Mesodermal cell (in vitro differentiated cells): ENCODE measurements around the gene MINDY4.
"Not testable (repeated sequence)": the region's sequence is repeated elsewhere in the genome, so short reads cannot be mapped to it uniquely, and the experiment has no call there.

Experiments used
- H3K27ac ChIP-seq: 2 replicates; pipeline ENCODE4 v1.7.0; 2013; ENCODE audit warnings: mild to moderate bottlenecking, low read depth, low read length, moderate library complexity; ENCODE audit not compliant: severe bottlenecking
- H3K36me3 ChIP-seq: 2 replicates; pipeline ENCODE4 v1.7.1; 2013; ENCODE audit warnings: mild to moderate bottlenecking, low read length, moderate library complexity; ENCODE audit not compliant: control insufficient read depth, insufficient read depth
- H3K4me1 ChIP-seq: one replicate; pipeline ENCODE4 v1.7.1; 2013; ENCODE audit warnings: mild to moderate bottlenecking, low read length; ENCODE audit not compliant: insufficient read depth, control insufficient read depth, poor library complexity, severe bottlenecking
- H3K4me3 ChIP-seq: 2 replicates; pipeline ENCODE4 v1.7.0; 2013; ENCODE audit warnings: low read length, control low read depth, mild to moderate bottlenecking; ENCODE audit not compliant: insufficient read depth, poor library complexity, severe bottlenecking; ENCODE audit errors: extremely low read depth
- H3K9me3 ChIP-seq: 2 replicates; pipeline ENCODE4 v1.7.1; 2013; ENCODE audit warnings: mild to moderate bottlenecking, low read length, moderate library complexity; ENCODE audit not compliant: control insufficient read depth
- WGBS, 2 experiments: methylation state at CpG; one replicate each; pipeline ENCODE4 v1.1.5; 2013; ENCODE audit warnings: missing lambda C conversion rate in 2 of 2; ENCODE audit not compliant: insufficient coverage in 2 of 2; 5-methylcytosine and 5-hydroxymethylcytosine counted together

Gene MINDY4

GRCh38 chr7:30816645-30817370 is 45.6 kb downstream of the MINDY4 start:
- H3K27ac ChIP-seq = no peak overlapping the region
- no peaks in the 10 kb centered on the region for H3K9me3 ChIP-seq
- H3K36me3 ChIP-seq = no peaks in the 10 kb centered on the region
- no peaks in the 10 kb centered on the region for H3K4me1 ChIP-seq
- WGBS, 2 experiments = 92 to 97% methylated on average over 2 to 4 of the region's 6 CpGs
- H3K4me3 ChIP-seq = no peak overlapping the region

- 90 to 92% methylated on average over 5 to 7 of the region's 7 CpGs for WGBS, 2 experiments
- H3K27ac ChIP-seq = no peak overlapping the region
- H3K4me3 ChIP-seq = no peak overlapping the region
- no peaks in the 10 kb centered on the region for H3K4me1 ChIP-seq
- no peaks in the 10 kb centered on the region for H3K36me3 ChIP-seq
- no peaks in the 10 kb centered on the region for H3K9me3 ChIP-seq
Observed at GRCh38 chr7:30817371-30817767, 46.2 kb downstream of the MINDY4 start.

DNA sequence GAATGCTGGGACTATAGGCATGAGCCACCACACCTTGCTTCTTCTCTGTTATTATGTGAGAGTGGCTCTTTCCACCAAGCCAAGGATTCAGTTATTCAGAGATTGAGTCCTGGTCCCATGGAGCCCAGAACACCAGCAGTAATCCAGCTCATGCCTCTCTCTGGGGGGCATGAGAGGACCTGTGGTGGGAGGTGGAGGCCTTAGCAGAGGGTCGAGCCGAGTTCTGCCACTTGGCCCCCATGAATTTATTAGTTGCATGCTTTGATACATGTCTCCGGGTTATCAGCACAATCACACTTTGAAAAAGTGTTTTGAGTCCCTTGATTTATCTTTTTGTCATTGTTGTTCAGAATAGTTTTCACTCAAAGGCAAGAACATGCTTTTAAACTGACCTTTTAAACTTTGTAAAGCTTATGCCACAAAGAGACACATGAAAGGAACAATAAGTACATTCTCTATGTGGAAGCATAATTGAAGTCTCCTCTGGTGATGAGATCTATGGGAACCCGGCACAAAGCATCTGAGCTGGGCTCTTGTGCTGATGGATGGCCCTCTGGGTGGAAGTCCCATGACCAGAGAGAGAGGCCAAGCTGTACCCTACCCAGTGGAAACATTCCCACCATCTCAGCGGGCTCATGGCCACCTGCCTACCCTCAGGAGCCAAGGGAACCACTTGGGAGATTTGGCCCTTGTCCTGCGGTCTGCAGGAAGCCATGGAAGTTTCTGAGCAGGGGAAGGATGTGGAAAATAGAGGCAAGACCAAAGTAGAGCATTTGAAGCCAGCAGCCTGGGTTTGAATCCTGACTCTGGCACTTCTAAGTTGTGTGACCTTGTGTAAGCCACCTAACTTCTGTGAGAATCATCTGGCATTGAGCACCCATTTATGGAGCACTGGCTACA is 53.9 kb downstream of the MINDY4 start:
- Histone ChIP-seq H3K27ac (no peak overlapping the region), H3K4me1 (no peaks in the 10 kb centered on the region), H3K4me3 (no peak overlapping the region), H3K9me3 (no peaks in the 10 kb centered on the region), H3K36me3 (no peaks in the 10 kb centered on the region)
- 91 to 92% methylated on average over 5 to 6 of the region's 6 CpGs for WGBS, 2 experiments

DNA sequence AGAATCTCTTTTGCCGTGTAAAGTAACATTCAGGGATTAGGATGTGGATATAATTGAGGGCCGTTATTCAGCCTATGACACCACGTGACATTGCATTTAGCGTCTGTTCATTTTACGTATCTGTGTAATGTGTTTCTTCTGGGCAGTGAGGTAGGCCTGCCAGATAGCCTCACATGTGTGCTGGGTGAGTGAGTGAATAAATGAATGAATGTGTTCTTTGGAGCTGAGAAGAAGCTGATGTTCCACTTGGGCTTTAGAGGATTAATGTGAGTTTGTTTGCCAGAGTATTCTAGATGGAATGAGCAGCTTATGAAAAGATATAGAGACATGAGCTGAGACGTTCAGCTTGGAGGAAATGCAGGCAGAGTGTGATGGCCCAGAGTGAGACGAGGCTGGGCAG is 55.0 kb downstream of the MINDY4 start:
- H3K27ac ChIP-seq = no peak overlapping the region
- WGBS, 2 experiments = 92 to 93% methylated on average over 7 of the region's 7 CpGs
- no peaks in the 10 kb centered on the region for H3K36me3 ChIP-seq

DNA sequence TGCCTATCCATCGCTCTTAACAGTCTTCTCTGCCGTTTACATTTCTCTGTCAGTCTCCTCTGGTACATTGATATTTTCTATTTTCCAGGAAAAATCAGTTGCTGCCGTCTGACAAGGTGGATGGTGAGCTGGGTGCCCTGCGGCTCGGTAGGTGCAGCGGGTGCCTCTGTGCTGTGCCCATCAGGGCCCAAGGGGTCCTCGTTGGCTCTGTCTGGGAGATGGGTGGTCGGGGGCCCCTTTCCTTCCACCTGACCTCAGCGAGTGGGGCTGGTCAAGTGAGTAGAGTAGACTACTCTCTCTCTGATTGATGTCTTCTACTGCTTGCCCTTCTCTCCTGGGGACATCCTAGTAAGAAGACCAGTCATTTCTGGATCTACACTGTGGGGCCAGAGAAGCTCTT is 57.4 kb downstream of the MINDY4 start:
- 88 to 98% methylated on average over 4 to 6 of the region's 9 CpGs for WGBS, 2 experiments
- Histone ChIP-seq H3K27ac (no peak overlapping the region), H3K9me3 (peaks cover 12% of the 10 kb centered on the region), H3K4me1 (no peaks in the 10 kb centered on the region), H3K4me3 (no peak overlapping the region), H3K36me3 (no peaks in the 10 kb centered on the region)

More for the DNA sequence above, 55.0 kb downstream of the MINDY4 start:
- Histone ChIP-seq H3K4me3 (no peak overlapping the region), H3K9me3 (peaks cover 8% of the 10 kb centered on the region), H3K4me1 (no peaks in the 10 kb centered on the region)

- H3K4me1 ChIP-seq = no peaks in the 10 kb centered on the region
- 90 to 94% methylated on average over 2 of the region's 2 CpGs for WGBS, 2 experiments
- H3K27ac ChIP-seq = no peak overlapping the region
- H3K4me3 ChIP-seq = no peak overlapping the region
- H3K9me3 ChIP-seq = peaks cover 20% of the 10 kb centered on the region
- H3K36me3 ChIP-seq = no peaks in the 10 kb centered on the region
Observed at GRCh38 chr7:30829471-30829870, 58.3 kb downstream of the MINDY4 start.

DNA sequence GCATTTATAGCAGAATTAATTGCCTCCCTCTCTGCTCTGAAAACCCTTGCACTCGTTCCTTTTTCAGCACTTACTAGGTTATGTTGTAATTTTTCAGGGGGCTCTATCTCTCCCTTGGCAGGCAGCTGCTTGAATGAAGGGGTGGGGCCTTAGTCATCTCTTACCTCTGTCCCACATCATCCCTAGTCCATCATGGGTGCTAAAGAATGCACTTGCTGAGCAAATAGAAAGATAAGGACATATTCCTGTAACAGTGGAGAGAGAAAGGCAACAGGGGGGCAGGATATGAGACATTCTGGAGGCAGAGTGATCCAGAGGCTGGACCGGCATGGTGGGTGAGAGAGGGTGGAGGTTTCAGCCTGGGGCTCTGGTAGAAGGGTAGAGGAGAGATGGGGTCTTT is 60.0 kb downstream of the MINDY4 start:
- Histone ChIP-seq H3K4me1 (no peaks in the 10 kb centered on the region), H3K27ac (no peak overlapping the region), H3K4me3 (no peak overlapping the region), H3K36me3 (no peaks in the 10 kb centered on the region), H3K9me3 (peaks cover 24% of the 10 kb centered on the region)
- 82 to 100% methylated on average over 1 of the region's 2 CpGs for WGBS, 2 experiments

DNA sequence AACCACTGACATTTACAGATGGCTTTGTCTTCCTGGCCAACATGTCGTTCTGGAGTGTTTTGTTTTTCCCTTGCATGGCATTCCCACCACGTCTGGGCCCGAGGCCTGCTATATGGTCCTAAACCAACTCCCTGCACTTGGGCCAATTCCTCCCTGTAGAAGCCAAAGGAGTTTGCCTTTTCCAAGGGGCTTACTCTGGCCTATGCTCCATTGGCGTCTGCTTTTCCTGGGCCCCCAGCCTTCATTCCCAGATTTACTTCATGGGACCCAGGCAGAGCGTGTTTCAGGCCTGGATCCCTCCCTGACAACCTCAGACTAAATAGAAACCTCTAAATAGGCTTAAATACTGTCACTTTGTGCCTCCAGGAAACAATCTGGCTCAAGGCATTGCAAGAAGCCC is 60.7 kb downstream of the MINDY4 start:
- WGBS, 2 experiments = 98 to 100% methylated on average over 4 of the region's 5 CpGs
- no peaks in the 10 kb centered on the region for H3K36me3 ChIP-seq
- H3K4me3 ChIP-seq = no peak overlapping the region
- peaks cover 24% of the 10 kb centered on the region for H3K9me3 ChIP-seq
- H3K4me1 ChIP-seq = no peaks in the 10 kb centered on the region
- no peak overlapping the region for H3K27ac ChIP-seq

DNA sequence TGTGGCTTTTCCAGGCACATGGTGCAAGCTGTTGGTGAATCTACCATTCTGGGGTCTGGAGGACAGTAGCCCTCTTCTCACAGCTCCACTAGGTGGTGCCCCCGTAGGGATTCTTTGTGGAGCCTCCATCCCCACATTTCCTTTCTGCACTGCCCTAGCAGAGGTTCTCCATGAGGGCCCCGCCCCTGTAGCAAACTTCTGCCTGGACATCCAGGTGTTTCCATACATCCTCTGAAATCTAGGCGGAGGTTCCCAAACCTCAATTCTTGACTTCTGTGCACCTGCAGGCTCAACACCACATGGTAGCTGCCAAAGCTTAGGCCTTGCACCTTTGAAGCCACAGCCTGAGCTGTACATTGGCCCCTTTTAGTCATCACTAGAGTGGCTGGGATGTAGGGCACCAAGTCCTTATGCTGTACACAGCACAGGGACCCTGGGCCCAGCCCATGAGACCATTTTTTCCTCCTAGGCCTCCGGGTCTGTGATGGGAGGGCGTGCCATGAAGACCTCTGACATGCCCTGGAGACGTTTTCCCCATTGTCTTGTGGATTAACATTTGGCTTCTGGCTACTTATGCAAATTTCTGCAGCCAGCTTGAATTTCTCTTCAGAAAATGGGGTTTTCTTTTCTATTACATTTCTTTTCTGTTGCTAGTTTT is 62.9 kb downstream of the MINDY4 start:
- H3K9me3 ChIP-seq = peaks cover 24% of the 10 kb centered on the region
- not testable (repeated sequence) for H3K27ac ChIP-seq, H3K4me1 ChIP-seq, H3K4me3 ChIP-seq, H3K36me3 ChIP-seq
- WGBS, 2 experiments = 83 to 94% methylated on average over 5 of the region's 6 CpGs

DNA sequence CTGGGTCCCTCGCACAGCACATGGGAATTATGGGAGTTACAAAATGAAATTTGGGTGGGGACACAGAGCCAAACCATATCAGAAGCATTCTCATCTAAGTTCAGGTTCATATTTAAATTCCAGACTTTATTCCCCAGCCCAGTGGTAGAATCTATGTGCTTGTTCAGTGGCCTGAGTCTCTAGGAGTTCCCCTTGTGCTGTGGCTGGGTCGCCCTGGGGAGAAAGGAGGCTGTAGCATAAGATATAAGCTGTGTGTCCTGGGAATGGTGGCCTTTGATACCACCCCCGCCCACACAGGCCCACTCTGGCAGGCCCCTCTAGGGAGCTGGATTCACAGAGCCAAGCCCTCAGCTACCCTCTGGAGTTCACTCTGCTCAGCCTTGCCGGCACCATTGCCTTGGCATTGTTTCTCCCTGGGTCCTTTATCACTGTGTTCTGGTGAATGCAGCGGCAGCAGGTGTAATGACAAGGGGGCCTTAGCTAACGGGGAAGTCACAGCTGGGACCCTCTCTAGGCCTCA is 64.2 kb downstream of the MINDY4 start:
- no peaks in the 10 kb centered on the region for H3K4me1 ChIP-seq
- H3K9me3 ChIP-seq = peaks cover 23% of the 10 kb centered on the region
- H3K27ac ChIP-seq = no peak overlapping the region
- H3K36me3 ChIP-seq = no peaks in the 10 kb centered on the region
- no peak overlapping the region for H3K4me3 ChIP-seq
- WGBS, 2 experiments = 92 to 97% methylated on average over 4 to 5 of the region's 6 CpGs
